ENCODE measurements around the gene ABCA1. TPM values are rescaled to one million over a fixed set of nuclear protein-coding genes. Genes with fewer than 3 reads are reported as not detected.

ABCA1 gene
- total RNA-seq, 2 experiments from 2014 or later: 0.09 to 0.23 TPM

DNA sequence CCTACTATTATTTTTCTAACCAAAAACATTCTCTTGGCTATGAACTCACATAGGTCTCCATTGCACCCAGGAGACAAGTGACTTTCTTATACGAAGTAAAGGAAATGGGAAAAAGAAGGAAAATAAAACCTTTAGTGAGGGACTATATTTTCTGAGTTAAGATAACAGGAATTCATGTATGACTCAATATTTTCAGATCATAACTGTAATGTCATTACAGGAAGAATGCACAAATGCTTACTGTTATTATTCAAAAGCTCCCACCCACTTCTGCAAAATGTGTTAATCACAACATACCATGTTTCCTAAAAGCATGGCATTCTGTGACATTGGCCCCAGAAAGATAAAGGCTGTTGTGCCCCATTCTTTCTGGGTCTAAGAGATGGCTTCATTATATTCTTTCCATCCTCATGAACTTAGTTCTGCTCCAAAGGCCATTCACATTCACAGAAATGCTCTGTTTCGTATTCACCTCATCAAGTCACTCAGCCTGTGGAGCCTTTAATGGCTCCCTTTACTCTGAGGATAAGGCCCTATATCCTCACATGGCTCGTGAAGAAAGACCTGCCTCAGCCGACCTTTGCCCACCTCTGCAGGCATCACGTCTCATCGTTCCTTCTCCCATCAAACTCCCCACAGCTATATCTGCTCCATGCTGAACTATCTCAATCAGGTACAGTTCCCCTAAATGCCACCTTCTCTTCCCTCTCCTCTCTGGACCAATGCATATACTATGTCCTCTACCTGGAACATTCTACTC lies 77.0 kb downstream of the ABCA1 start:
- Mint-ChIP-seq H3K27ac (no peak overlapping the region), H3K27me3 (peaks cover 7% of the 10 kb centered on the region), H3K9me3 (ENCODE audit: low read depth) (no peaks in the 10 kb centered on the region), H3K4me3 (no peak overlapping the region), H3K36me3 (no peaks in the 10 kb centered on the region), H3K4me1 (no peaks in the 10 kb centered on the region)
- CTCF ChIA-PET: no interaction called here
- ATAC-seq: no peak
- DNase-seq: no peak

GRCh38 chr9:104849023-104849422 lies 78.9 kb downstream of the ABCA1 start:
- H3K36me3 Mint-ChIP-seq: no peaks in the 10 kb centered on the region
- peaks cover 7% of the 10 kb centered on the region for H3K27me3 Mint-ChIP-seq
- CTCF ChIA-PET: interaction anchor here (2.1 kb wide), 1 partner anchor 14 kb away, joined by 4 read pairs; no protein-coding TSS in a partner anchor
- no peak for ATAC-seq
- no peak for DNase-seq
- no peak overlapping the region for H3K27ac Mint-ChIP-seq
- no peaks in the 10 kb centered on the region for H3K9me3 Mint-ChIP-seq (ENCODE audit: low read depth)
- H3K4me3 Mint-ChIP-seq: no peak overlapping the region
- H3K4me1 Mint-ChIP-seq: no peaks in the 10 kb centered on the region

GRCh38 chr9:104844710-104845109 lies 83.2 kb downstream of the ABCA1 start:
- H3K36me3 Mint-ChIP-seq: no peaks in the 10 kb centered on the region
- no peak overlapping the region for H3K4me3 Mint-ChIP-seq
- ATAC-seq (no peak), DNase-seq (no peak)
- peaks cover 3% of the 10 kb centered on the region for H3K27me3 Mint-ChIP-seq
- no peak overlapping the region for H3K27ac Mint-ChIP-seq
- no peaks in the 10 kb centered on the region for H3K4me1 Mint-ChIP-seq
- H3K9me3 Mint-ChIP-seq (ENCODE audit: low read depth): no peaks in the 10 kb centered on the region
- CTCF ChIA-PET: no interaction called here

DNA sequence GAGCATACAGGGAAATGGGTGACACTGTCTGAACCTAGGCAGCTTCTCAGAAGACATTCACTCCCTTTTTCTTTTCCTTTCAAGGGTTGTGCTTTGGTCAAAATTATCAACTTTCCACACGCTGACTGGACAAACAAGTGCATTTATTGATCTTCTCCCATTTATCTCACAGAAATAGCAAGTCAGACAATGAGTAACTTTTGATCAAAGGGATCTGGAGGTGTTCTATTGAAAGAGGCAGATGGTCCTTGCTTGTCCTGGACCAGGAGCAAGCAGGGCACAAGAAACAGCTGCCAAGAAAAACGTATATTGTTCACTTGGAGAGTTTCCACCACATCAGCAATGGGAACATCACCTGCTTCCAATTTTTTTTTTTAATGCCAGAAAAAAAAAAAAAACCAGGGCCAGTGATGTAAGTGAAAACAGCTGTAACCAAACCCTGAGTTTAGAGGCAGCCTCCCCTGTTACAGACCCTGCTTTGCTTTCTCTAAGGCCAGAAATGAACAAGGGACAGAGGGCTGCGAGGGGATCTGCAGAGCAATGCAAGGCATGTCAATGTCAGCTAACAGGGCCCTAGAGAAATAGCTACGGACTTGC lies 84.2 kb downstream of the ABCA1 start:
- no peak for ATAC-seq
- no peak for DNase-seq
- Mint-ChIP-seq H3K4me1 (no peaks in the 10 kb centered on the region), H3K27ac (no peak overlapping the region), H3K36me3 (no peaks in the 10 kb centered on the region), H3K4me3 (no peak overlapping the region), H3K9me3 (ENCODE audit: low read depth) (no peaks in the 10 kb centered on the region), H3K27me3 (peaks cover 3% of the 10 kb centered on the region)
- CTCF ChIA-PET: no interaction called here

GRCh38 chr9:104842698-104843097 lies 85.3 kb downstream of the ABCA1 start:
- H3K9me3 Mint-ChIP-seq (ENCODE audit: low read depth): no peaks in the 10 kb centered on the region
- no peaks in the 10 kb centered on the region for H3K36me3 Mint-ChIP-seq
- DNase-seq: no peak
- no peak overlapping the region for H3K27ac Mint-ChIP-seq
- no peaks in the 10 kb centered on the region for H3K4me1 Mint-ChIP-seq
- ATAC-seq: no peak
- CTCF ChIA-PET: no interaction called here
- H3K27me3 Mint-ChIP-seq: peaks cover 3% of the 10 kb centered on the region
- no peak overlapping the region for H3K4me3 Mint-ChIP-seq

GRCh38 chr9:104841601-104842141 lies 86.3 kb downstream of the ABCA1 start:
- no peak for ATAC-seq
- H3K36me3 Mint-ChIP-seq: no peaks in the 10 kb centered on the region
- no peak for DNase-seq
- no peaks in the 10 kb centered on the region for H3K9me3 Mint-ChIP-seq (ENCODE audit: low read depth)
- CTCF ChIA-PET: no interaction called here
- no peak overlapping the region for H3K4me3 Mint-ChIP-seq
- H3K4me1 Mint-ChIP-seq: peaks cover 2% of the 10 kb centered on the region
- H3K27me3 Mint-ChIP-seq: no peaks in the 10 kb centered on the region
- H3K27ac Mint-ChIP-seq: no peak overlapping the region

- Mint-ChIP-seq H3K27ac (no peak overlapping the region), H3K4me3 (no peak overlapping the region), H3K27me3 (no peaks in the 10 kb centered on the region), H3K9me3 (ENCODE audit: low read depth) (no peaks in the 10 kb centered on the region), H3K4me1 (peaks cover 9% of the 10 kb centered on the region), H3K36me3 (no peaks in the 10 kb centered on the region)
- CTCF ChIA-PET: no interaction called here
- ATAC-seq: no peak
- DNase-seq: no peak
These were observed 89.0 kb downstream of the ABCA1 start for GRCh38 chr9:104838958-104839357.

DNA sequence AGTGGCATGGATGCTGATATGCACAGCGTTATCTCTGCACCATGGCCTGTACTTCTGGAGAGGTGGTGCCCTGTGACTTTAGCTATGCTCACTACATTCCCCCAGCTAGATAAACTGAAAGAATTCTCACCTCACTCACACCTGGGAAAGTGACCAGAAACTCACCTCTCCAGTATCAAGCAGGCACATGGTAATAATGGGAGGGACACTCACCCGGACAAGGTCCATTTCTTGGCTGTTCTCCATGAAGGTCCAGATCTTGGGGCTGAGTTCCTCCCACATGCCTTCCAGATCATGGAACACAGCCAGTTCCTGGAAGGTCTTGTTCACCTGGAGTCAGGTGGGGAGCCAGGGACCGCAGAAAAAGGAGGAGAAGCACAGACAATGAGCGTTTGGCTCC lies 91.2 kb downstream of the ABCA1 start:
- peaks cover 9% of the 10 kb centered on the region for H3K4me1 Mint-ChIP-seq
- DNase-seq: no peak
- H3K36me3 Mint-ChIP-seq: no peaks in the 10 kb centered on the region
- CTCF ChIA-PET: no interaction called here
- no peak overlapping the region for H3K4me3 Mint-ChIP-seq
- H3K9me3 Mint-ChIP-seq (ENCODE audit: low read depth): no peaks in the 10 kb centered on the region
- no peak overlapping the region for H3K27ac Mint-ChIP-seq
- no peak for ATAC-seq
- H3K27me3 Mint-ChIP-seq: no peaks in the 10 kb centered on the region

- H3K27me3 Mint-ChIP-seq: no peaks in the 10 kb centered on the region
- H3K27ac Mint-ChIP-seq: no peak overlapping the region
- H3K4me1 Mint-ChIP-seq: peaks cover 9% of the 10 kb centered on the region
- no peaks in the 10 kb centered on the region for H3K9me3 Mint-ChIP-seq (ENCODE audit: low read depth)
- no peaks in the 10 kb centered on the region for H3K36me3 Mint-ChIP-seq
- ATAC-seq (no peak), DNase-seq (no peak)
- H3K4me3 Mint-ChIP-seq: no peak overlapping the region
- CTCF ChIA-PET: no interaction called here
These were observed 91.7 kb downstream of the ABCA1 start for GRCh38 chr9:104836235-104836634.

DNA sequence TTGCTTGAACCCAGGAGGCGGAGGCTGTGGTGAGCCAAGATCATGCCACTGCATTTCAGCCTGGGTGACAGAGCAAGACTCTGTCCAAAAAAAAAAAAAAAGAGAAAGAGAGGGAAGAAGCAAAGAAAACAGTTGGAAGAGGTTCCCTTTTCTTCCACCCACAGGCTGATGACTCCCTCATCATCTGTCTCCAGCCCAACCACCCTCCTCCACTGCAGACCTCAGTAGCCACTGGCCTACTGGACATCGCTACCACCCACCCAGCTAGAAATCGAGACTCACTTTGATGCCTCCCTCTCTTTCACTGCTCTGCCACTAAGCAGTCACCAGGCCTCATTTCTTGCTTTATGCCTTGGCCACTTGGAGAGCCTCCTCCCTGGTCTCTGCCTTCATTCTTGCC lies 92.8 kb downstream of the ABCA1 start:
- CTCF ChIA-PET: no interaction called here
- DNase-seq (no peak), ATAC-seq (no peak)
- Mint-ChIP-seq H3K36me3 (no peaks in the 10 kb centered on the region), H3K27ac (no peak overlapping the region), H3K27me3 (no peaks in the 10 kb centered on the region), H3K9me3 (ENCODE audit: low read depth) (no peaks in the 10 kb centered on the region), H3K4me3 (no peak overlapping the region), H3K4me1 (peaks cover 10% of the 10 kb centered on the region)

DNA sequence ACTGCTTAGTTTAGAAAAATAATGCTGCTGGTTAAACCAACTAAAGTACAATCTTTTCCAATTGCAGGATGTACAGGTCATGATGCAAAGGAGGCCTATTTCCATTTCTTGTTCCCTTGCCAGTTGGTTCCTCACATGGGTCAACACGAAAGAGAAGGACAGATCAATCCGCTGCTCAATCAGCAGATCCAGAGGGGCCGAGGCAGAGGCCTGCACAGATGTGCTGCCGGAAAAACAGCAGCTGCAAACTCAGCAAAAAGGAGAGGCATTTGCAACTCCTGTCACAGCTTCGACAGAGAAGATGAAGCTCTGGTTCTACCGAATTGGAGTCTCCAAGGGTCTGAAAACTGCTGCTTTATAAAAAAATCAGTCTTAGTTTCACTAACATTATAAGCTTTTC lies 94.3 kb downstream of the ABCA1 start:
- Mint-ChIP-seq H3K4me1 (peaks cover 14% of the 10 kb centered on the region), H3K4me3 (no peak overlapping the region), H3K27ac (no peak overlapping the region), H3K9me3 (ENCODE audit: low read depth) (no peaks in the 10 kb centered on the region), H3K36me3 (no peaks in the 10 kb centered on the region), H3K27me3 (no peaks in the 10 kb centered on the region)
- DNase-seq (no peak), ATAC-seq (no peak)
- CTCF ChIA-PET: no interaction called here

DNA sequence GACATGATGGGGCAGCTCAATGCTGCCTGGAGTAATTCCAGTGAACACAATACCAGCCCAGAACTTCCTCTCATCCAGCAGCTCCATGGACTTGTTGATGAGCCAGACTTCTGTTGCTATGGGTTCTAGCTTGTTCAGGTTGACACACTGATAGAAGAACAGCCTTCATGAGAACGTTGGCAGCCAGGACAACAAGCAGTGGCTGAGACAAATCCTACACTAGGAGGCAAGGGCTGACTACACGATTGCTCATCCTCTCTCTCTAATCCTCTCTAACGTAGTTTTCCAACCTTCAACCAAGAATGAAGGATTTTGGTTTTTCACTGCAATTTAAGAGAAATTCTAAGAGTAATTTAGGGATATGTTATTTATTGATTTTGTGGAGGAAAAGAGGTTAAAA lies 96.3 kb downstream of the ABCA1 start:
- Mint-ChIP-seq H3K27me3 (no peaks in the 10 kb centered on the region), H3K36me3 (no peaks in the 10 kb centered on the region), H3K27ac (no peak overlapping the region), H3K4me1 (peaks cover 11% of the 10 kb centered on the region), H3K9me3 (ENCODE audit: low read depth) (no peaks in the 10 kb centered on the region), H3K4me3 (no peak overlapping the region)
- ATAC-seq (no peak), DNase-seq (no peak)
- CTCF ChIA-PET: no interaction called here

DNA sequence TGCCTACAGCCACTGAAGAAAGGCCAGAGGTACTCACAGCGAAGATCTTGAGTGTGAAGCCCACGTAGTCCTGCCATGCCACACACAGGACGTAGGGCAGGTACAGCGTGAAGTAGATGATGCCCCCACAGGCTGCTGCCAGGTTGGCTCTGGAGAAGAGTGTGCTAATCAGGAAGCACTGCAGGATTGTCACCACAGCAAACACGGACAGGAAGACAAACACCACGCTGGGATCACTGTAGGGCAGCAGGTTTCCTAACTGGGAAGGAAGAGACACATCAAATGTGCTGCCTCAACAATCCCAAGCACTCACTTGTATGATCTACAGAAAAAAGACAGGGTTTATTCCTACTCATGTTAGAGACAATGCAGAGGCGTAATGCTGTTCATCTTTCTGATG lies 101.0 kb downstream of the ABCA1 start:
- Mint-ChIP-seq H3K27me3 (no peaks in the 10 kb centered on the region), H3K4me1 (peaks cover 4% of the 10 kb centered on the region), H3K4me3 (no peak overlapping the region), H3K9me3 (ENCODE audit: low read depth) (no peaks in the 10 kb centered on the region), H3K36me3 (no peaks in the 10 kb centered on the region), H3K27ac (no peak overlapping the region)
- CTCF ChIA-PET: interaction anchor here (0.7 kb wide), 1 partner anchor 870 kb away, joined by 3 read pairs; no protein-coding TSS in a partner anchor
- DNase-seq (no peak), ATAC-seq (no peak)

- Mint-ChIP-seq H3K9me3 (ENCODE audit: low read depth) (no peaks in the 10 kb centered on the region), H3K27ac (no peak overlapping the region), H3K36me3 (no peaks in the 10 kb centered on the region), H3K4me1 (peaks cover 4% of the 10 kb centered on the region), H3K27me3 (no peaks in the 10 kb centered on the region), H3K4me3 (no peak overlapping the region)
- DNase-seq (no peak), ATAC-seq (no peak)
- CTCF ChIA-PET: interaction anchor here (0.7 kb wide), 1 partner anchor 869 kb away, joined by 3 read pairs; no protein-coding TSS in a partner anchor
These were observed 101.7 kb downstream of the ABCA1 start for GRCh38 chr9:104826079-104826775.
